ENCODE results near the gene AGBL4. TPM values are rescaled to one million over a fixed set of nuclear protein-coding genes. Genes with fewer than 3 reads are reported as not detected.

Gene AGBL4
- total RNA-seq, 1 donor from 2014 or later: not detected

DNA sequence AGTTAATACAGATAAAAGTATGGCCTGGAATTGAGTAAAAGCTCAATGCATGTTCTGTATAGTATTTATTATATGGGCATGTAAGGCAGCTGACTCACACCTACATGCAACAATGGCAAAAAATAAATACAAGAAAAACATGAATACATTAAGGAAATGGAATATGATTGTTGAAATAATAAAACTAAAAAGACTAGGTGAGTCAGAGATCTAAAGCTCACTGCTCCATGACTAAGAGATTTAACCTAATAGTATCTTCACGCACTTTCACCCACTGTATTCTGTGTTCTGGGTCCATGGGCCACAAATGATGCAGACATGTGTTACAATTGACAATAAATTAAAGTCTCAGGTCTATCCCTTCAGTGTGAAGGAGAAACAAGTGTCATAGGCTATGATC, 607.0 kb downstream of the AGBL4 start:
- Mint-ChIP-seq H3K27ac (ENCODE audit: unreplicated experiment) (no peak overlapping the region), H3K36me3 (ENCODE audit: unreplicated experiment) (no peaks in the 10 kb centered on the region), H3K4me3 (ENCODE audit: unreplicated experiment) (no peak overlapping the region), H3K9me3 (ENCODE audit: unreplicated experiment) (peaks cover 43% of the 10 kb centered on the region), H3K4me1 (ENCODE audit: unreplicated experiment) (no peaks in the 10 kb centered on the region), H3K27me3 (ENCODE audit: unreplicated experiment) (no peaks in the 10 kb centered on the region)
- no peak for DNase-seq (ENCODE audit: extremely low spot score, unreplicated experiment)
- TF ChIP-seq, protein P1, sequence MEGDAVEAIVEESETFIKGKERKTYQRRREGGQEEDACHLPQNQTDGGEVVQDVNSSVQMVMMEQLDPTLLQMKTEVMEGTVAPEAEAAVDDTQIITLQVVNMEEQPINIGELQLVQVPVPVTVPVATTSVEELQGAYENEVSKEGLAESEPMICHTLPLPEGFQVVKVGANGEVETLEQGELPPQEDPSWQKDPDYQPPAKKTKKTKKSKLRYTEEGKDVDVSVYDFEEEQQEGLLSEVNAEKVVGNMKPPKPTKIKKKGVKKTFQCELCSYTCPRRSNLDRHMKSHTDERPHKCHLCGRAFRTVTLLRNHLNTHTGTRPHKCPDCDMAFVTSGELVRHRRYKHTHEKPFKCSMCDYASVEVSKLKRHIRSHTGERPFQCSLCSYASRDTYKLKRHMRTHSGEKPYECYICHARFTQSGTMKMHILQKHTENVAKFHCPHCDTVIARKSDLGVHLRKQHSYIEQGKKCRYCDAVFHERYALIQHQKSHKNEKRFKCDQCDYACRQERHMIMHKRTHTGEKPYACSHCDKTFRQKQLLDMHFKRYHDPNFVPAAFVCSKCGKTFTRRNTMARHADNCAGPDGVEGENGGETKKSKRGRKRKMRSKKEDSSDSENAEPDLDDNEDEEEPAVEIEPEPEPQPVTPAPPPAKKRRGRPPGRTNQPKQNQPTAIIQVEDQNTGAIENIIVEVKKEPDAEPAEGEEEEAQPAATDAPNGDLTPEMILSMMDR (IDR thresholded peaks at IDR 0.05): no peak

DNA sequence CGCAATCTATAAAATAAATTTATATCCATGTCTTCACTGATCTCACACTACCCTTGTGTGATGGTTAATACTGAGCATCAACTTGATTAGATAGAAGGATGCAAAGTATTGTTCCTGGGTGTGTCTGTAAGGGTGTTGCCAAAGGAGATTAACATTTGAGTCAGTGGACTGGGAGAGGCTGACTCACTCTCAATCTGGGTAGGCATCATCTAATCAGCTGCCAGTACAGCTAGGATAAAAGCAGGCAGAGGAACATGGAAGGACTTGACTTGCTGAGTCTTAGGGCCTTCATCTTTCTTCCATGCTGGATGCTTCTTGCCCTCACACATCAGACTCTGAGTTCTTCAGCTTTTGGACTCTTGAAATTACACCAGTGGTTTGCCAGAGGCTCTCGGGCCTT, 615.4 kb downstream of the AGBL4 start:
- DNase-seq (ENCODE audit: extremely low spot score, unreplicated experiment): no peak
- H3K36me3 Mint-ChIP-seq (ENCODE audit: unreplicated experiment): no peaks in the 10 kb centered on the region
- H3K27me3 Mint-ChIP-seq (ENCODE audit: unreplicated experiment): no peaks in the 10 kb centered on the region
- H3K4me1 Mint-ChIP-seq (ENCODE audit: unreplicated experiment): no peaks in the 10 kb centered on the region
- H3K27ac Mint-ChIP-seq (ENCODE audit: unreplicated experiment): no peak overlapping the region
- TF ChIP-seq, protein P1 (IDR thresholded peaks at IDR 0.05): no peak
- no peak overlapping the region for H3K4me3 Mint-ChIP-seq (ENCODE audit: unreplicated experiment)
- H3K9me3 Mint-ChIP-seq (ENCODE audit: unreplicated experiment): peaks cover 55% of the 10 kb centered on the region

DNA sequence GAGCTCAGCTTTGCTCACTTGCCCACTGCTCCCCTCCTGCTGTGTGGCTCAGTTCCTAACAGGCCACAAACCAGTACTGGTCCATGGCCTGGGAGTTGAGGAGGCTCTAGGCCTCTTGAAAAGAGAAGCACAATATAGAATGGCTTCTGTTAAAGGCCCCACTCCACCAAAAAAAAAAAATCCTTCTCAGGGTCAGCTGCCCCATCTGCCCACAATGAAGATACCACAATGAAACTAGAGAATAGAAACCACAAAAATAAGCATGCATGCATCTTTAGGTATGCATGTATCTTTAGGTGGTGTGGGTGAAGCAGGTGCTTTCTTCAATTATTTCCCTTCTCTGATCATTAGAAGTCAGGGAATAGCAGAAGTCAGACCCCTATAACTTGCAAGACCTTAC, 626.7 kb downstream of the AGBL4 start:
- Mint-ChIP-seq H3K4me3 (ENCODE audit: unreplicated experiment) (no peak overlapping the region), H3K27me3 (ENCODE audit: unreplicated experiment) (no peaks in the 10 kb centered on the region), H3K27ac (ENCODE audit: unreplicated experiment) (no peak overlapping the region), H3K36me3 (ENCODE audit: unreplicated experiment) (no peaks in the 10 kb centered on the region), H3K4me1 (ENCODE audit: unreplicated experiment) (no peaks in the 10 kb centered on the region), H3K9me3 (ENCODE audit: unreplicated experiment) (peaks cover 44% of the 10 kb centered on the region)
- DNase-seq (ENCODE audit: extremely low spot score, unreplicated experiment): no peak
- TF ChIP-seq, protein P1 (IDR thresholded peaks at IDR 0.05): no peak

- peaks cover 30% of the 10 kb centered on the region for H3K9me3 Mint-ChIP-seq (ENCODE audit: unreplicated experiment)
- H3K27me3 Mint-ChIP-seq (ENCODE audit: unreplicated experiment): no peaks in the 10 kb centered on the region
- DNase-seq (ENCODE audit: extremely low spot score, unreplicated experiment): no peak
- H3K27ac Mint-ChIP-seq (ENCODE audit: unreplicated experiment): no peak overlapping the region
- TF ChIP-seq, protein P1 (IDR thresholded peaks at IDR 0.05): no peak
- no peaks in the 10 kb centered on the region for H3K36me3 Mint-ChIP-seq (ENCODE audit: unreplicated experiment)
- H3K4me3 Mint-ChIP-seq (ENCODE audit: unreplicated experiment): no peak overlapping the region
- H3K4me1 Mint-ChIP-seq (ENCODE audit: unreplicated experiment): no peaks in the 10 kb centered on the region
Measured at GRCh38 chr1:49394200-49394599, 629.6 kb downstream of the AGBL4 start.

DNA sequence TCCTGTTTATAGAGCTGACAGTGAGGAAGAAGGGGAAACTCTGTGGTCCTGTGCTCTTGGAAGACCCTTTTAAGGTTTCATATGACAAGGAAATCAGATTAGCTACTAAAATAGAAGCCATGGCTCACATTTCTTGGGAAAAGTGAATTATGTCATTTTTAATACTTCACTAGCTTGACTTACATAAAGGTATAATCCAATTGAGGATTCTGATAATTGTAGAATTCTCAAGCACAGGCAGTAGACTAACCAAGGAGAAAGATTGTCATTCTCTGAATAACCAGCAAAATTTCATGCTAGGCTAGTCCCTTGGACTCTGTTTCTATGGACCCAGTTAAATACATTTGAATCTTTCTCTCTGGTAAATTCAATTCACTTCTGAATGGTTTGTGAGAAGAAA, 634.1 kb downstream of the AGBL4 start:
- H3K27ac Mint-ChIP-seq (ENCODE audit: unreplicated experiment): no peak overlapping the region
- no peaks in the 10 kb centered on the region for H3K27me3 Mint-ChIP-seq (ENCODE audit: unreplicated experiment)
- H3K9me3 Mint-ChIP-seq (ENCODE audit: unreplicated experiment): peaks cover 47% of the 10 kb centered on the region

More for the DNA sequence above, 634.1 kb downstream of the AGBL4 start:
- no peak for DNase-seq (ENCODE audit: extremely low spot score, unreplicated experiment)
- TF ChIP-seq, protein P1 (IDR thresholded peaks at IDR 0.05): no peak
- no peaks in the 10 kb centered on the region for H3K36me3 Mint-ChIP-seq (ENCODE audit: unreplicated experiment)
- no peaks in the 10 kb centered on the region for H3K4me1 Mint-ChIP-seq (ENCODE audit: unreplicated experiment)
- no peak overlapping the region for H3K4me3 Mint-ChIP-seq (ENCODE audit: unreplicated experiment)

All from osteocyte (in vitro differentiated cells).